Left ventricle myocardium inferior (tissue), 1 donor: Measurements from ENCODE around the gene NTNG2. TPM values are rescaled to one million over a fixed set of nuclear protein-coding genes. Genes with fewer than 3 reads are reported as not detected.
A peak's percentile ranks its signal among the peaks of the same experiment; 100 is the strongest.

Experiments
- DNase-seq: peaks from one replicate; pipeline ENCODE4 v3.0.0-alpha.2; 2020
- H3K27ac ChIP-seq: fragments of 200-600 bp; replicated peaks from 2 replicates; pipeline ENCODE4 v1.8.0; 2021
- H3K27me3 ChIP-seq: fragments of 200-600 bp; 2 replicates; pipeline ENCODE4 v1.8.0; 2021; ENCODE audit warnings: low read depth
- H3K36me3 ChIP-seq: fragments of 200-600 bp; 2 replicates; pipeline ENCODE4 v1.8.0; 2021
- H3K4me1 ChIP-seq: fragments of 200-600 bp; 2 replicates; pipeline ENCODE4 v1.8.0; 2021
- H3K4me3 ChIP-seq: fragments of 200-600 bp; 2 replicates; pipeline ENCODE4 v1.8.0; 2021; ENCODE audit warnings: mild to moderate bottlenecking, moderate library complexity
- H3K9me3 ChIP-seq: fragments of 200-600 bp; replicated peaks from 2 replicates; pipeline ENCODE4 v1.8.0; 2021
- CTCF ChIP-seq: fragments of 200-600 bp; IDR thresholded peaks from 2 replicates; pipeline ENCODE4 v1.8.0; 2021; ENCODE audit warnings: antibody characterized with exemption, mild to moderate bottlenecking, borderline replicate concordance
- intact Hi-C: fragments of 100-400 bp; cut with micrococcal nuclease; formaldehyde crosslinking; loops from one replicate; pipeline ENCODE4 v1.11.0; 2022
- total RNA-seq: library from RNA; stranded (reverse); fragmentation: NEBNext Ultra II Directional; extraction: Animal tissue kit (Norgen Biotek cat#: 25700); gene quantifications from one replicate; pipeline ENCODE4 v1.2.1, GENCODE V29; 2021
- donor health status: DM: no; HTN: yes; CAD: no; lungs with severe emphysema.

NTNG2 gene
- total RNA-seq, 1 donor from 2014 or later: 1.9 TPM

- H3K4me1 ChIP-seq: peaks cover 43% of the 10 kb centered on the region
- intact Hi-C loops: loop anchor here (10.0 kb wide), 1 partner anchor 465 kb away; no protein-coding TSS in a partner anchor
- DNase-seq: no peak
- H3K27me3 ChIP-seq: peaks cover 12% of the 10 kb centered on the region
- no peak for TF ChIP-seq CTCF
- H3K27ac ChIP-seq: peak overlapping the region; percentile 44
- peak overlapping the region; percentile 75 for H3K4me3 ChIP-seq
- no peaks in the 10 kb centered on the region for H3K9me3 ChIP-seq
- H3K36me3 ChIP-seq: no peaks in the 10 kb centered on the region
These were observed 78.4 kb downstream of the NTNG2 start for GRCh38 chr9:132239999-132240840.

- peak overlapping the region; percentile 44 for H3K27ac ChIP-seq
- no peaks in the 10 kb centered on the region for H3K9me3 ChIP-seq
- intact Hi-C loops: no loop called here
- H3K4me3 ChIP-seq: peak overlapping the region; percentile 75
- H3K27me3 ChIP-seq: peaks cover 16% of the 10 kb centered on the region
- DNase-seq: peak; percentile 98
- peaks cover 50% of the 10 kb centered on the region for H3K4me1 ChIP-seq
- H3K36me3 ChIP-seq: no peaks in the 10 kb centered on the region
- TF ChIP-seq CTCF: no peak
These were observed 79.1 kb downstream of the NTNG2 start for GRCh38 chr9:132240841-132241482.

- DNase-seq: no peak
- Histone ChIP-seq H3K4me1 (peaks cover 55% of the 10 kb centered on the region), H3K27ac (peak overlapping the region; percentile 23), H3K27me3 (peaks cover 15% of the 10 kb centered on the region), H3K9me3 (no peaks in the 10 kb centered on the region), H3K4me3 (peak overlapping the region; percentile 75), H3K36me3 (no peaks in the 10 kb centered on the region)
- no peak for TF ChIP-seq CTCF
- intact Hi-C loops: no loop called here
These were observed 79.6 kb downstream of the NTNG2 start for GRCh38 chr9:132241483-132241839.

GRCh38 chr9:132241840-132242620 is 80.2 kb downstream of the NTNG2 start:
- Histone ChIP-seq H3K9me3 (no peaks in the 10 kb centered on the region), H3K27ac (peak overlapping the region; percentile 23), H3K4me1 (peaks cover 50% of the 10 kb centered on the region), H3K36me3 (no peaks in the 10 kb centered on the region), H3K4me3 (peak overlapping the region; percentile 75), H3K27me3 (peaks cover 19% of the 10 kb centered on the region)
- intact Hi-C loops: no loop called here
- TF ChIP-seq CTCF: no peak
- peak; percentile 41 for DNase-seq

- H3K27me3 ChIP-seq: peaks cover 25% of the 10 kb centered on the region
- H3K9me3 ChIP-seq: no peaks in the 10 kb centered on the region
- H3K36me3 ChIP-seq: no peaks in the 10 kb centered on the region
- H3K27ac ChIP-seq: peak overlapping the region; percentile 23
- H3K4me3 ChIP-seq: peak overlapping the region; percentile 75
- H3K4me1 ChIP-seq: peaks cover 45% of the 10 kb centered on the region
- TF ChIP-seq CTCF: no peak
- intact Hi-C loops: no loop called here
- no peak for DNase-seq
These were observed 80.8 kb downstream of the NTNG2 start for GRCh38 chr9:132242621-132243155.
